ENCODE data around the gene CYB561D2.

The CYB561D2 gene

GRCh38 chr3:50355829-50356552, 5.3 kb downstream of the CYB561D2 start:
- no peaks in the 10 kb centered on the region for H3K9me3 ChIP-seq (ENCODE audit: control insufficient read depth, low read length)
- TF ChIP-seq CTCF (IDR thresholded peaks at IDR 0.05), result no peak
- peaks cover 42% of the 10 kb centered on the region for H3K4me1 ChIP-seq
- H2AFZ ChIP-seq, result no peak overlapping the region
- peak overlapping the region; percentile 95 for H3K4me2 ChIP-seq (ENCODE audit: low read length)
- H3K27ac ChIP-seq, result no peak overlapping the region
- peak overlapping the region; percentile 85 for H3K4me3 ChIP-seq (ENCODE audit: low read depth, low read length)
- no peaks in the 10 kb centered on the region for H3K36me3 ChIP-seq (ENCODE audit: control insufficient read depth, insufficient read depth, low read length)
- no peak overlapping the region for H3K9ac ChIP-seq
- H3K27me3 ChIP-seq (ENCODE audit: control insufficient read depth, insufficient read depth, low read length), result no peaks in the 10 kb centered on the region
- peaks cover 37% of the 10 kb centered on the region for H3K79me2 ChIP-seq

GRCh38 chr3:50356553-50356952, 5.9 kb downstream of the CYB561D2 start:
- Histone ChIP-seq H2AFZ (no peak overlapping the region), H3K27me3 (ENCODE audit: control insufficient read depth, insufficient read depth, low read length) (no peaks in the 10 kb centered on the region), H3K4me1 (peaks cover 38% of the 10 kb centered on the region), H3K4me2 (ENCODE audit: low read length) (peak overlapping the region; percentile 95), H3K9ac (no peak overlapping the region), H3K36me3 (ENCODE audit: control insufficient read depth, insufficient read depth, low read length) (no peaks in the 10 kb centered on the region), H3K27ac (no peak overlapping the region), H3K9me3 (ENCODE audit: control insufficient read depth, low read length) (no peaks in the 10 kb centered on the region), H3K4me3 (ENCODE audit: low read depth, low read length) (peak overlapping the region; percentile 85), H3K79me2 (peaks cover 32% of the 10 kb centered on the region)
- no peak for TF ChIP-seq CTCF (IDR thresholded peaks at IDR 0.05)

GRCh38 chr3:50357481-50357880, 6.8 kb downstream of the CYB561D2 start:
- no peaks in the 10 kb centered on the region for H3K36me3 ChIP-seq (ENCODE audit: control insufficient read depth, insufficient read depth, low read length)
- no peak overlapping the region for H2AFZ ChIP-seq
- peaks cover 27% of the 10 kb centered on the region for H3K79me2 ChIP-seq
- no peak overlapping the region for H3K9ac ChIP-seq
- no peaks in the 10 kb centered on the region for H3K27me3 ChIP-seq (ENCODE audit: control insufficient read depth, insufficient read depth, low read length)
- no peak for TF ChIP-seq CTCF (IDR thresholded peaks at IDR 0.05)
- peaks cover 34% of the 10 kb centered on the region for H3K4me1 ChIP-seq
- no peak overlapping the region for H3K27ac ChIP-seq
- no peaks in the 10 kb centered on the region for H3K9me3 ChIP-seq (ENCODE audit: control insufficient read depth, low read length)
- H3K4me3 ChIP-seq (ENCODE audit: low read depth, low read length), result peak overlapping the region; percentile 85
- H3K4me2 ChIP-seq (ENCODE audit: low read length), result peak overlapping the region; percentile 95

- peaks cover 27% of the 10 kb centered on the region for H3K79me2 ChIP-seq
- no peak for TF ChIP-seq CTCF (IDR thresholded peaks at IDR 0.05)
- H3K27me3 ChIP-seq (ENCODE audit: control insufficient read depth, insufficient read depth, low read length), result no peaks in the 10 kb centered on the region
- peak overlapping the region; percentile 89 for H3K9ac ChIP-seq
- peaks cover 34% of the 10 kb centered on the region for H3K4me1 ChIP-seq
- peak overlapping the region; percentile 72 for H2AFZ ChIP-seq
- H3K36me3 ChIP-seq (ENCODE audit: control insufficient read depth, insufficient read depth, low read length), result no peaks in the 10 kb centered on the region
- H3K4me2 ChIP-seq (ENCODE audit: low read length), result peak overlapping the region; percentile 95
- H3K4me3 ChIP-seq (ENCODE audit: low read depth, low read length), result peak overlapping the region; percentile 85
- peak overlapping the region; percentile 84 for H3K27ac ChIP-seq
- no peaks in the 10 kb centered on the region for H3K9me3 ChIP-seq (ENCODE audit: control insufficient read depth, low read length)
Measured at GRCh38 chr3:50358355-50358910, 7.8 kb downstream of the CYB561D2 start.
